Measurements from ENCODE around the gene KCNG4.

GRCh38 chr16:84179612-84180320, 60.0 kb downstream of the KCNG4 start:
- no peak for TF ChIP-seq CTCF (IDR thresholded peaks at IDR 0.05)
- TF ChIP-seq POLR2AphosphoS5 (IDR thresholded peaks at IDR 0.05): no peak
- no peak for TF ChIP-seq POLR2A (IDR thresholded peaks at IDR 0.05)
